Measurements from ENCODE around the gene COMMD2. TPM values are rescaled to one million over a fixed set of nuclear protein-coding genes. Genes with fewer than 3 reads are reported as not detected.

COMMD2 gene
- total RNA-seq, 3 donors from 2014 or later: 26.2 to 38.8 (median 26.4) TPM

- peaks cover 9 to 15% of the 10 kb centered on the region in 2 donors for H3K9me3 ChIP-seq
- no peaks in the 10 kb centered on the region for H3K4me1 ChIP-seq
- no peak overlapping the region for H3K4me3 ChIP-seq
- intact Hi-C loops (cut with DNase I; ENCODE audit: low total_unique reads): no loop called here
- no peaks in the 10 kb centered on the region for H3K27me3 ChIP-seq
- DNase-seq (ENCODE audit: low spot score in 2 of 2): no peak
- no peaks in the 10 kb centered on the region for H3K36me3 ChIP-seq
- no peak overlapping the region for H3K27ac ChIP-seq
- TF ChIP-seq POLR2AphosphoS5 (IDR thresholded peaks at IDR 0.05) (no peak), POLR2A (IDR thresholded peaks at IDR 0.05) (no peak)
- TF ChIP-seq, protein P1, sequence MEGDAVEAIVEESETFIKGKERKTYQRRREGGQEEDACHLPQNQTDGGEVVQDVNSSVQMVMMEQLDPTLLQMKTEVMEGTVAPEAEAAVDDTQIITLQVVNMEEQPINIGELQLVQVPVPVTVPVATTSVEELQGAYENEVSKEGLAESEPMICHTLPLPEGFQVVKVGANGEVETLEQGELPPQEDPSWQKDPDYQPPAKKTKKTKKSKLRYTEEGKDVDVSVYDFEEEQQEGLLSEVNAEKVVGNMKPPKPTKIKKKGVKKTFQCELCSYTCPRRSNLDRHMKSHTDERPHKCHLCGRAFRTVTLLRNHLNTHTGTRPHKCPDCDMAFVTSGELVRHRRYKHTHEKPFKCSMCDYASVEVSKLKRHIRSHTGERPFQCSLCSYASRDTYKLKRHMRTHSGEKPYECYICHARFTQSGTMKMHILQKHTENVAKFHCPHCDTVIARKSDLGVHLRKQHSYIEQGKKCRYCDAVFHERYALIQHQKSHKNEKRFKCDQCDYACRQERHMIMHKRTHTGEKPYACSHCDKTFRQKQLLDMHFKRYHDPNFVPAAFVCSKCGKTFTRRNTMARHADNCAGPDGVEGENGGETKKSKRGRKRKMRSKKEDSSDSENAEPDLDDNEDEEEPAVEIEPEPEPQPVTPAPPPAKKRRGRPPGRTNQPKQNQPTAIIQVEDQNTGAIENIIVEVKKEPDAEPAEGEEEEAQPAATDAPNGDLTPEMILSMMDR (IDR thresholded peaks at IDR 0.05): no peak
Observed at GRCh38 chr3:149701977-149702350, 50.3 kb downstream of the COMMD2 start.

DNA sequence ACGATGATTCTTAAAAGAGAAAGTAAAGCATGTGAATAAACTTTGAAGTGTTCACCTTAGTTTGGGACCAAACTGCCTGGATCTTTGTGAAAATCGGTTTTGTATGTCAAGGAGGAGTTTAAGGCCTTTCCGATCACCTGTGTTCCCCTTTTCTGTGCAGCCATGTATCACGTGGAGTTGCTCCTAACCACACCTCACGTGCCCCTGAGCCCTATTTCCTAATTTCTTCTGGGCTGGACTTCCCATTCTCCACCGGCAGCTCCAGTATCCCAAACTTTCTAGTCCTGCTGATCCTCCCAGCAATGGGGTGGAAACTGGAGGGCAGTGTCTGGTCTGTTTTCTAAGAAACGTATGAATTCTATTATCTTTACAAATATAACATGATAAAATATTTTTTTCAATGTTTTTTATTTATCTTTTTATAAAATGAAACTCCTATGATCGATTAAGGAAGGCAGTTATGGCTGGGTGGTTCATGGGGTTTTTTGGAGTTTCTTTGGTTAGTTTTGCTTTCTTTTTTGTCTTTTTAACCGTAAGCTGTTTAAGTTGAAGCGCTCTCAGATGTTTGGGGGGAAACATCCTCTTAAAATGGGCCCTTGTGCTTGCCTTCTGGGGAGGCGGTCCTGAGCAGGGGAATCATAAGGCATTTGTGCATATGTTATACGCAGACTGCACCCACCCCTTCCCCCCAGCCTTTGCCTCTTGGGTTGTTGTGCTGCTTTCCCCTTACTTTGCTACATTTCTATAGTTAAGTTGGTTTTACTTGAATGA lies 50.9 kb downstream of the COMMD2 start:
- intact Hi-C loops (cut with DNase I; ENCODE audit: low total_unique reads): no loop called here
- Histone ChIP-seq H3K27ac (peak overlapping the region in 1 of 2 donors; percentile 35), H3K4me3 (no peak overlapping the region), H3K9me3 (peaks cover 9 to 15% of the 10 kb centered on the region in 2 donors), H3K36me3 (no peaks in the 10 kb centered on the region), H3K4me1 (no peaks in the 10 kb centered on the region), H3K27me3 (no peaks in the 10 kb centered on the region)
- DNase-seq (ENCODE audit: low spot score in 2 of 2): no peak
- TF ChIP-seq POLR2A (IDR thresholded peaks at IDR 0.05): no peak
- TF ChIP-seq, protein P1 (IDR thresholded peaks at IDR 0.05): no peak
- no peak for TF ChIP-seq POLR2AphosphoS5 (IDR thresholded peaks at IDR 0.05)

Other genes with a start within 250 kb of the COMMD2 start
- 10 to 100 TPM; 53.6 to 98.2 (median 91.4) TPM for gene WWTR1, start 94.5 kb downstream of the COMMD2 start, total RNA-seq
- not detected for gene ANKUB1, start 40.1 kb upstream of the COMMD2 start, total RNA-seq
- gene RNF13, start 60.7 kb upstream of the COMMD2 start, total RNA-seq: 100 to 1,000 TPM in 2 of 3 donors, 10 to 100 TPM in 1; 95.0 to 142 (median 114) TPM
- gene PFN2, start 218.4 kb upstream of the COMMD2 start, total RNA-seq: 10 to 100 TPM; 48.2 to 65.6 (median 49.8) TPM